ENCODE results near the gene UMAD1.

UMAD1 gene

DNA sequence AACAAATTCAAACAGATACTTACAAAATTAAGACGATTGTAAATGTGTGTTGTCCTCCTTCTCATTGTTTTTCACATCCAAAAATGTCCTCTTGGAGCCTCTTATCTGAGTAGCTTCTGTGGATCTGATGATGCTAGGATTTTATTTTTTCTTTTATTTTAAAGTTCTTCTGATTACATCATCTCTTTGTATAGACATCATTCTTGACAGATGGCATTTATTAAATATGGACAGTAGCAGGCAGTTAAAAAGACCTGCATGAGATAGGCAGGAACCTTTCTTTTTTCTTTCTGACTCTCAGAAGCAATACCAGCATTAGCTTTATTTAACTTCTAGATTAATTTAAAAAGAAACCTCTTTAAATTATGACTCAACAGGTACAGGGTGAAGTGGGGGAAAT is 77.9 kb downstream of the UMAD1 start, which contains the start of gene RPA3:
Gene RPA3 (minus strand): TSS at position 116 of the 400 bp plus-strand sequence. CDS start 78,189 bp downstream, outside the sequence.
- in situ Hi-C loops (cut with MboI; ENCODE audit: low sequenced_read_pairs): no loop called here

DNA sequence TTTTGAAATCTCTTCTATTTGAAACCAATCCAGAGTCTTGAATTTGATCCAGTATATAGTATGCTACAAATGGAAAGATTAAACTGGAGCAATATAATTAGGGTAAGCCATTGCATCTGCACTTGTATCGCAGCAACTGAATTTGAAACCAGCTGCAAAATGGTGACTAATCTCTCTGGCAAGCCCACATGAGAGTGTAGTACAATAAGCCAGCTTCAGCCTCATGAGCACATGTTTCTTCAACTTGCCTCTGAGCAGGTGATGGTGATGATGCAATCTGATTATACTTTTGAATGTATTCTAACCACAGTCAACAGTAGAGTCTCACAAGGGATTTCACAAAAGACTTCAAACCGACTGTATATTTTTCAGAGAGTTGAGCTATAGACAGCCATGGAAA is 78.7 kb downstream of the UMAD1 start:
- in situ Hi-C loops (cut with MboI; ENCODE audit: low sequenced_read_pairs): no loop called here

GRCh38 chr7:7720193-7720592 is 79.6 kb downstream of the UMAD1 start:
- in situ Hi-C loops (cut with MboI; ENCODE audit: low sequenced_read_pairs): no loop called here

DNA sequence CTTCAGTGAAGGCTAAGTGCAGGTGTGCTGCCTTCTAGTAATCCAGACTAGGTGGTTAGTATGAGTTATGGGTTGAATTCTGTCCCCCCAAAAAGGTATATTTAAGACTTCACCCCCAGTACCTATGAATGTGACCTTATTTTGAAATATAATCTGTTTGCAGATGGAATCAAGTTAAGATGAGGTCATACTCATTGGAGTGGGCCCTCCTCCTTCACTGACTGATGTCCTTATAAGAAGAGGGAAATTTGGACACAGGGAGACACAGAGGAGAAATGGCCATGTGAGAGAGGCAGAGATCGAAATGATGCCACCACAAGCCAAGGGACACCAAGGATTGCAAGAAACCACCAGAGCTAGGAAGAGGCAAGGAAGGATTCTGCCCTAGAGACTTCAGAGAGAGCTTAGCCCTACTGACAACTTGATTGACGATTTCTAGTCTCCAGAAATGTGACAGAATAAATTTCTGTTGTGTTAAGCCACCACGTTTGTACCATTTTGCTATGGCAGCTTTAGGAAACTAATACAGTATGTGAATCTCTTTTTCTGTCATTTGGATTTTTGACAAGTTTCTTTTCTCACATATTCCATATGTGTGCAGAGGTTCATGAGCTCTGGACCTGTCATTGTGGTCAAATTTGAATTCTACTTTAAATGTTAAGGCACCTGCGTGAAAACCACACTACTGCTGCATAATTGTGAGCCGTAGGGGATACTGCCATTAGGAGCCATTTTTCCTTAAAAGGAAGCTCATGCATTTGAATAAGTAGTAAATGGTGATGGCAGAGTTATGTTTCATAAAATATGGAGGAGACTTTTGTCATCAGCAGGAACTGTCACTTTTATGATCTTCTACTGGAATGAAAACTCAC is 80.4 kb downstream of the UMAD1 start:
- in situ Hi-C loops (cut with MboI; ENCODE audit: low sequenced_read_pairs): no loop called here

DNA sequence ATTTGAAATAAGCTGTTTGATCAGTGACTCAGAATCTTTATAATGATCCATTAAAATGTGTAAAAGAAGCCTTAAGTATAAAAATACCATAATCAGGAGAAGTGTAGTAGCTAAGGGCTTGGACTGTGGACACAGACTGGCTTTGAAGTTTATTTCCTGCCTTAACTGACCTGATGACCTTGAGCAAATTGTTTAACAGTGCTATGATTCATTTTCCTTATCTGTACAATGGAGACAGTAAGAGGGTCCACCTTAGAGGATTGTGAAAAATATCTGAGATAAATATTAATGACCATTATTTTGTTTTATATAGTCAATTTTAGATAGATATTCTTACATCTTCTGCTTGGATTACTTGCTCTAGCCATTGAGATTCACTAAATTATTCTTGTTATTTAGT is 91.2 kb downstream of the UMAD1 start:
- in situ Hi-C loops (cut with MboI; ENCODE audit: low sequenced_read_pairs): no loop called here

DNA sequence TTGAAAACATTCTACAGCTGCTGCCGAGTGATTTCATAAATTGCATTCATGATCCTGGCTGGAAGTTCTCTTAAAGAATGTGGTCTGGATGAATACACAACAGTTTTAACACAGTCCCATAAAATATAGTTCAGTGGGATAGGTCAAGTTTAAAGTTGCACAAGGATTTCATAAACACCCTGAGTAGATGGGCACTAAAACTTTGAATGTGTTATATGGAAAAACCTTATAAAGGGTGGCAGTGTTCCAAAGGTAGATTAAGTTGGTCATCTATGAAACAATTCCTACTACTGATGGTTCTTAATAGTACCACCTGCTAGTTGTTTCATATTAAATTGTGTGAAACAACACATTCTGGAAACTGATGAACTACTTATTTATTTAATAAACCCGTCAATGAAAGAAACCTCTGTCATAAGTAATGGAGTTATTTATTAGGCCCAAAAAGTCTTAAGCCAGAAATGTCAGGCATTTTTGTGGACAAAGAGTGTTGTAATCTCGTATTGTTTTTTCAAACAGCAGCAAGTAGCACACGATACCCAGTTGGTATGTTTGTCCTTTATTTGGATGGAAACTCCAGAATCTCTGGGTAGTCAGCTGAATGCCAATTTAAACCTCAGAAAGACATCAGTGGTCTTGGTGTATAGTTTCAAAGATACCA is 92.2 kb downstream of the UMAD1 start:
- in situ Hi-C loops (cut with MboI; ENCODE audit: low sequenced_read_pairs): no loop called here

- in situ Hi-C loops (cut with MboI; ENCODE audit: low sequenced_read_pairs): no loop called here
These were observed 96.1 kb downstream of the UMAD1 start for GRCh38 chr7:7736671-7737070.

DNA sequence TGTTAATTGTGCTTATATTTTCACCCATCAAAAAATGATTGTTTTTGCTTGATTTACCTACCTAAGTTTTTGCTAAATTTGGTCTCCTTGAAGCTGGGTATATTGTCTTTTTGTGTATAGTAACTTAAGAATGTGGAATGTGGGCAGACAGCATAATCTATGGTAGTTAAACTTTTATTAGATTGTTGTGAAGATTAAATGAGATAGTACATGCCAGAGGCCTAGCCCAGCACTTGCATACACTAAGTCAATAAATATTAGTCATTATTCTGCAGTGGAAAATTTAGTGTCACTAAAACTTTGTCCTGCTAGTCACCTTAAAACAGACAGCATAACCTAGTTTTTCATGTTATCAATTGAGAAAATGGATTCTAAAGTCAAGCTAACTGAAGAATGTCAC is 97.1 kb downstream of the UMAD1 start:
- in situ Hi-C loops (cut with MboI; ENCODE audit: low sequenced_read_pairs): no loop called here

- in situ Hi-C loops (cut with MboI; ENCODE audit: low sequenced_read_pairs): no loop called here
These were observed 97.6 kb downstream of the UMAD1 start for GRCh38 chr7:7738177-7738576.

DNA sequence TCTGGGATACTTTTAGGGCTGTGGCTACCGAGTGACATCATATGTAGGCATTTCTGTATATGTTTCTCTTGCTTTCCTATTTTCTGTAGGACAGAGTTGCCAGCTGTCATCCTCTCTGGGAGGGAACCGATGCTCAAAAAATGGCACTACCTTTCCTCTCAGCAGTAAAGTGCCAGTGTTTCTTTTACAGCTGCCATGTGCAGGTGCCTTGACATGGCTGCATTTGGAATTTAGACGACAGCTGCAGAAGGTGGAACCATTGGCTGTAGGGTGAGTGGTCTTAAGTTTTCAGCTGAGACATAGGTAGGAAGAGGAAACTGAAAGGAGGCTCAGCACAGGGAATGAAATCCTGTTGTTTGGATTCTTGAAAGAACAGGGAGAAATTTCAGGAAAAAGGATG is 98.1 kb downstream of the UMAD1 start:
- in situ Hi-C loops (cut with MboI; ENCODE audit: low sequenced_read_pairs): no loop called here

- in situ Hi-C loops (cut with MboI; ENCODE audit: low sequenced_read_pairs): no loop called here
These were observed 98.9 kb downstream of the UMAD1 start for GRCh38 chr7:7739204-7740036.

DNA sequence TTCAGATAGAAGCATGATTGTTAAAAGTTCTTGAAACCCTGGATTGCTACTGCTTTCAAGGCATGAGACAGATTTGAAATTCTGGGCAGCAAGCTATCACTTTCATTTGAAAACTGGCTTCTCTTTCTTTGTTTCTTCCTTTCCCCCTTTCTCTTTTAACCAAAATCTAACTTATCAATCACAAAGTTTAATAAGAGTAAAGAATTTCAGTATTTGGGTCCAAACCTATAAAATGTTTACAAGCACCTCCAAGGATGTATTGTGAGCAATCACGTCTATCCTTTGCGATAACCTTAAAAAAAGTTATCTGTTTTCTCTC is 99.4 kb downstream of the UMAD1 start:
- in situ Hi-C loops (cut with MboI; ENCODE audit: low sequenced_read_pairs): no loop called here

DNA sequence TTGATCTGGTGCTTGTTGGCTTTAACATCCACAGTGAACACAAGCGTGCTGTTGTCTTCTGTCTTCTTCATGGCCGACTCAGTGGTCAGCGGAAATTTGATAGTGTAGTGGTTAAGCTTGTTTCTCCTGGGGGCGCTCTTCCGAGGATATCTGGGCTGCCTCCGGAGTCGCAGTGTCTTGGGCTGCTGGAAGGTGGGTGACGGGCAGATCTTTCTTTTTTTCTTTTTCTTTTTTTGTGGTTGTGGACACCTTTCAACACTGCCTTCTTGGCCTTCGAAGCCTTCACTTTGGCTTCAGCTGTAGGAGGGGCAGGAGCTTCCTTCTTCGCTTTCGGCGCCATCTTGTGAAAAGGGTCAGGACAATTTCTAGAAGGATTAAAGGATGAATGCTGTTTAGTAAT is 101.7 kb downstream of the UMAD1 start:
- in situ Hi-C loops (cut with MboI; ENCODE audit: low sequenced_read_pairs): no loop called here

DNA sequence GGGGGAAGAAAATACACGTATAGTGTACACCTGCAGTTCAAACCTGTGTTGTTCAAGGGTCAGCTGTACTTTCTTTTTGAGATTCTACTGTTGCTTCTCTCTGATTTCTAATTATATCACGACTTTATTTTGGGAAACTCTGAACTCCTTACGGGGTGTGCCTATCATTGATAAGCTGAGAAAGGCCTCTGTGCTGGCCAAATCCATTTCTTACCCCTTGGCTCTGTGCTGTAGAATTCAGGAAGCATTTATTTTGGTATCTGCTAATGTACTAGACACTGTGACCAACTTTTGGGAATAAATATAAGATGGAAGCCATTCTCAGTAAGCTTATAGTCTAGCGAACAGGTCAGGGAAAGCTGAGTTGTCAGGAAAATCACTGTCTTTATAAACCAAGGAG is 104.7 kb downstream of the UMAD1 start:
- in situ Hi-C loops (cut with MboI; ENCODE audit: low sequenced_read_pairs): no loop called here

- in situ Hi-C loops (cut with MboI; ENCODE audit: low sequenced_read_pairs): no loop called here
These were observed 105.4 kb downstream of the UMAD1 start for GRCh38 chr7:7745966-7746365.

DNA sequence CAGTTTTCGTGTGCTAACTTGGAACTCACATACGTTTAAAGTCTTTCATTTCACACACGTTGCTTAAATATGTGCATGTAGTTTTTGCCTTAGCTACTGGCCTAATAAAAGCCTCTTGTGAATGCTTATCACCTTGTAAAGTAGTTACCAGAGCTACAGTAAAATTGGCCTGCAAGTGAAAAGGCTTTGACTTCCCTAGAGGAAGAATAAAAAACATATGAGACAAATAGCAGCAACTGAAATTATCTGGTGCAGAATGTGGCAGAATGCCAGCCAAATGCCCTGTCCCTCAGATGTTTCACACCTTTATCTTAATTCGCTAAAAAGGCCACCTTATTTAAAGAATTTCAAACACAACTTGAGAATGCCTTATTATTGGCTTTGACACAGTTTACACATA is 105.9 kb downstream of the UMAD1 start:
- in situ Hi-C loops (cut with MboI; ENCODE audit: low sequenced_read_pairs): no loop called here

- in situ Hi-C loops (cut with MboI; ENCODE audit: low sequenced_read_pairs): no loop called here
These were observed 110.2 kb downstream of the UMAD1 start for GRCh38 chr7:7750571-7751242.

DNA sequence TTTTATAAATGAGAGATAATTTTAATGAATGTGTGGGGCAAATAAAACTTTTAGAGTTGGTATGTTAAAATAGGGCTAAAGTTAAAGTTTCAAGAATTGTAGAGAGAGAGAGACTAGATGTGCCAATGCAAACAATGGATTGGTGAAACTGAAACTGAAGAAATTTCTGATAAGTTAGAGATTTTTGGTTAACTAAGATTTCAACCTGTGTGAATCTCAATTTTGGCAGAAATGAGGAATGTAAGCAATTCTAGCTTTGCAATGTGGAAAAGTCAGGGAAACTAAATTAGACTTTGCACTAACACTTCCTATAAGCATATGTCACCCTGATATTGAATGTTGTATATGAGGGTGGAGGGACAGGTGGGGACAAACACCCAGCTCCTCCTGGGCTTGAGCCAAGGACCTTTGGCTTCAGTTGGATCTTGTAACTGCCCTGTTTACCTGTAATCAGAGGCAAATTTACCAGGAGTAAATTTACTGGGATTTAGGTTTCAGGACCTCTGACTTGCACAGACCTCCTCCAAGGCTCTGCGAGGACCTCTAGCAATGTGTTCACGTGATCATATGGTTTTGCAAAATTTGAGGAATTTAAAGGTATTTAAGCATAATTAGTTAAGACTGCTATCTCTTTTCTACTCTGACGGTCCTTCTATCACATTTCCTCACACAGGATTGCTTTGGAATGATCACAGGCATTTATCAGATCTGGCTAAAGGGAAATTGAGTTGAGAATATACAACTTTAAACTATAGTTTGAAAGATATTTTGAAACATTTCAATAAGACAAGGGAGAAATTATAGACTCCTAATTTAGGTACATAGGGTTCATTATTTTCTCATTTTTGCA is 110.9 kb downstream of the UMAD1 start:
- in situ Hi-C loops (cut with MboI; ENCODE audit: low sequenced_read_pairs): no loop called here

DNA sequence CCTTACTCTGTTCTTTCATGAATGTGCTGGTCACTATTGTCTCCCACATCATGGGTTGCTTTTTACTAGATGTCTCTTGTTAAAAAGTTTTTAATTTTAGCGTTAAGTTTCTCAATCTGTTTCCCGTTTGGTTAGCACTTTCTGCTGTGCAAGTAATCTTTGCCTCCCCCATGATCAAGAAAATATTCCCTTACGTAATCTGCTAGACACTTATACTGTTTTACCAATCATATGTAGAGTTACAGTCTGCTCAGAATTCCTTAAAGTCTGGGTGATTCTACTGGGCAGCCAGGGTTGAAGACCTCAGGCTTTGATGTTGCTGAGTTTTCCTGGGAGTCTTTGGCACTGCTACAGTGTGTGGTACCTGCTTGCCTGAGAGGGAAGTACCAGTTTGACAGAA is 116.0 kb downstream of the UMAD1 start:
- in situ Hi-C loops (cut with MboI; ENCODE audit: low sequenced_read_pairs): no loop called here

DNA sequence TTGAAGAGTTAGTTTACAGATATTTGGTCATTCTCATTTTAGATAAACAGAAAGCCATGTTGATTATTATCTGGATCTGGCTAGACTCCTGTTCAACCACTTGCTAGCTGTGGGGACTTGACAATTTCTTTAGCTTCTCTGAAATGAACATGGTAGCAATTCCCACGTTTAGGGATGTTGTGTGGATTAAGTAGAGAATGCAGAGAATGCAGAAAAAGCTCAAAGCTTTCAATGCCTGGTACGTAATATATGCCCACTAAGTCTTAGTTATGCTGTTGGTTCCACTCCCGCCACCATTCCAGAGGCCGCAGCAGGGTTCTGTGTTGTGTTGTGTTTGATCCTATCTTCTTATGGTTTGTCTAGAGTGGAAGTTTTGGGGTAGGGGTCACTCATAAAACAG is 117.0 kb downstream of the UMAD1 start:
- in situ Hi-C loops (cut with MboI; ENCODE audit: low sequenced_read_pairs): no loop called here

Data from HL-60/S4 treated with retinoic acid at 250 ng/mL for 4 days and 3 days (cell line).